Measurements from ENCODE around the gene RNU5B-1. TPM values are rescaled to one million over a fixed set of nuclear protein-coding genes. Genes with fewer than 3 reads are reported as not detected.
A peak's percentile ranks its signal among the peaks of the same experiment; 100 is the strongest.

The RNU5B-1 gene
- total and polyA plus RNA-seq, 4 donors: not detected

GRCh38 chr15:65323071-65323511, 18.6 kb downstream of the RNU5B-1 start:
- Histone ChIP-seq H3K36me3 (ENCODE audit: control insufficient read depth in 4 of 4, insufficient read depth in 3 of 4, low read depth in 1 of 4, low read length in 3 of 4) (no peaks in the 10 kb centered on the region), H3K27ac (ENCODE audit: low read depth in 1 of 2, low read length in 2 of 2) (no peak overlapping the region), H3K4me3 (ENCODE audit: low read depth in 1 of 3, low read length in 3 of 3) (no peak overlapping the region), H3K4me1 (ENCODE audit: control insufficient read depth in 4 of 4, insufficient read depth in 4 of 4, low read length in 3 of 4) (no peaks in the 10 kb centered on the region), H3K27me3 (ENCODE audit: control insufficient read depth in 4 of 4, insufficient read depth in 4 of 4, low read length in 3 of 4) (no peaks in the 10 kb centered on the region), H3K9ac (ENCODE audit: low read depth in 1 of 2, low read length in 2 of 2) (no peak overlapping the region), H3K9me3 (ENCODE audit: control insufficient read depth in 4 of 4, low read length in 3 of 4) (no peaks in the 10 kb centered on the region)
- DNase-seq (ENCODE audit: low spot score): no peak
- TF ChIP-seq CTCF (IDR thresholded peaks at IDR 0.05; ENCODE audit: low read depth, low read length, missing input control): no peak
- no peak for TF ChIP-seq MAX (IDR thresholded peaks at IDR 0.05)
- TF ChIP-seq RAD21 (IDR thresholded peaks at IDR 0.05): peak in 1 of 2 donors; percentile 17
- 19% methylated on average over 9 of the region's 9 CpGs for WGBS

GRCh38 chr15:65326117-65326526, 21.6 kb downstream of the RNU5B-1 start:
- no peak overlapping the region for H3K27ac ChIP-seq (ENCODE audit: low read depth in 1 of 2, low read length in 2 of 2)
- no peaks in the 10 kb centered on the region for H3K36me3 ChIP-seq (ENCODE audit: control insufficient read depth in 4 of 4, insufficient read depth in 3 of 4, low read depth in 1 of 4, low read length in 3 of 4)
- no peaks in the 10 kb centered on the region for H3K27me3 ChIP-seq (ENCODE audit: control insufficient read depth in 4 of 4, insufficient read depth in 4 of 4, low read length in 3 of 4)
- no peak overlapping the region for H3K4me3 ChIP-seq (ENCODE audit: low read depth in 1 of 3, low read length in 3 of 3)
- H3K4me1 ChIP-seq (ENCODE audit: control insufficient read depth in 4 of 4, insufficient read depth in 4 of 4, low read length in 3 of 4): no peaks in the 10 kb centered on the region
- no peaks in the 10 kb centered on the region for H3K9me3 ChIP-seq (ENCODE audit: control insufficient read depth in 4 of 4, low read length in 3 of 4)
- DNase-seq (ENCODE audit: low spot score): no peak
- H3K9ac ChIP-seq (ENCODE audit: low read depth in 1 of 2, low read length in 2 of 2): no peak overlapping the region
- no peak for TF ChIP-seq JUND (IDR thresholded peaks at IDR 0.05)
- TF ChIP-seq NR2F2 (IDR thresholded peaks at IDR 0.05): no peak
- no peak for TF ChIP-seq MAX (IDR thresholded peaks at IDR 0.05)
- TF ChIP-seq RAD21 (IDR thresholded peaks at IDR 0.05): no peak
- TF ChIP-seq SP1 (IDR thresholded peaks at IDR 0.05): no peak
- no peak for TF ChIP-seq TAF1 (conservative IDR thresholded peaks at IDR 0.05)
- TF ChIP-seq ATF3 (IDR thresholded peaks at IDR 0.05): no peak
- no peak for TF ChIP-seq HNF4A (conservative IDR thresholded peaks at IDR 0.05)
- no peak for TF ChIP-seq REST (IDR thresholded peaks at IDR 0.05)
- no peak for TF ChIP-seq RXRA (IDR thresholded peaks at IDR 0.05)
- no peak for TF ChIP-seq FOXA1 (IDR thresholded peaks at IDR 0.05)
- 60% methylated on average over 12 of the region's 12 CpGs for WGBS

- H3K9ac ChIP-seq (ENCODE audit: low read depth in 1 of 2, low read length in 2 of 2): no peak overlapping the region
- H3K27me3 ChIP-seq (ENCODE audit: control insufficient read depth in 4 of 4, insufficient read depth in 4 of 4, low read length in 3 of 4): no peaks in the 10 kb centered on the region
- H3K9me3 ChIP-seq (ENCODE audit: control insufficient read depth in 4 of 4, low read length in 3 of 4): no peaks in the 10 kb centered on the region
- DNase-seq (ENCODE audit: low spot score): no peak
- no peak overlapping the region for H3K4me3 ChIP-seq (ENCODE audit: low read depth in 1 of 3, low read length in 3 of 3)
- 80% methylated on average over 2 of the region's 2 CpGs for WGBS
- no peak overlapping the region for H3K27ac ChIP-seq (ENCODE audit: low read depth in 1 of 2, low read length in 2 of 2)
- no peaks in the 10 kb centered on the region for H3K4me1 ChIP-seq (ENCODE audit: control insufficient read depth in 4 of 4, insufficient read depth in 4 of 4, low read length in 3 of 4)
- H3K36me3 ChIP-seq (ENCODE audit: control insufficient read depth in 4 of 4, insufficient read depth in 3 of 4, low read depth in 1 of 4, low read length in 3 of 4): no peaks in the 10 kb centered on the region
- TF ChIP-seq FOXA2 (IDR thresholded peaks at IDR 0.05) (no peak), HNF4A (conservative IDR thresholded peaks at IDR 0.05) (no peak), RAD21 (IDR thresholded peaks at IDR 0.05) (no peak), TAF1 (conservative IDR thresholded peaks at IDR 0.05) (no peak), RXRA (IDR thresholded peaks at IDR 0.05) (no peak), GABPA (IDR thresholded peaks at IDR 0.05 in 1 of 2, conservative IDR thresholded peaks at IDR 0.05 in 1 of 2) (no peak), EGR1 (IDR thresholded peaks at IDR 0.05; ENCODE audit: low read depth in 2 of 2) (no peak), FOXA1 (IDR thresholded peaks at IDR 0.05) (no peak), YY1 (IDR thresholded peaks at IDR 0.05) (no peak), ZBTB33 (IDR thresholded peaks at IDR 0.05) (no peak), CTCF (IDR thresholded peaks at IDR 0.05; ENCODE audit: low read depth, low read length, missing input control) (no peak), JUND (IDR thresholded peaks at IDR 0.05) (no peak), NR2F2 (IDR thresholded peaks at IDR 0.05) (no peak)
These were observed 22.3 kb downstream of the RNU5B-1 start for GRCh38 chr15:65326818-65327217.

All from liver (tissue), 9 donors.